K562 (cell line): ENCODE measurements around the gene TRAPPC4. TPM values are rescaled to one million over a fixed set of nuclear protein-coding genes. Genes with fewer than 3 reads are reported as not detected.

ENCODE experiments used
- ATAC-seq: fragments of 200-7000 bp; cut with Tn5 transposase; 3 replicates; pipeline ENCODE4 v1.9.1; 2020; ENCODE audit warnings: moderate library complexity
- BruUV-seq: library from RNA; stranded (reverse); fragments of 400-500 nt; replicated peaks from 2 replicates; lab custom pipeline; 2021; lab: Mats Ljungman, UMichigan
- CTCF ChIA-PET: fragments of 300-600 bp; formaldehyde crosslinking; extraction: SDS; loops from one replicate; lab custom pipeline; 2021; ENCODE audit warnings: low intra/inter-chr PET ratio; lab: Yijun Ruan, JAX
- POLR2A ChIA-PET: fragments of 300-600, 350-650 bp; sonication (Branson Sonifier 250); formaldehyde crosslinking; extraction: SDS; loops from one replicate; lab custom pipeline; 2021; ENCODE audit warnings: antibody characterized with exemption, inconsistent platforms; lab: Yijun Ruan, JAX
- DNase-seq, 4 experiments: peaks; one replicate each; pipeline versions ENCODE4 v3.0.0 to v3.0.0-alpha.2; 2011 to 2018; ENCODE audit warnings: low spot score in 3 of 4, mixed read lengths in 3 of 4; ENCODE audit errors: extremely low read depth in 1 of 4
- FAIRE-seq: peaks from 2 replicates; lab custom pipeline; 2011; peaks lifted over from hg19 to GRCh38; lab: Jason Lieb, UNC
- H2AFZ ChIP-seq: 2 replicates; pipeline ENCODE4 v1.6.0; 2011; ENCODE audit warnings: low read depth, low read length, control low read depth, inconsistent platforms
- H3K27ac ChIP-seq: fragments of 200-600 bp; 3 replicates; pipeline ENCODE4 v1.8.0; 2011; ENCODE audit warnings: low read depth, mild to moderate bottlenecking, control low read depth, inconsistent platforms, low read length, moderate library complexity, mixed read lengths; ENCODE audit errors: extremely low read depth
- H3K27me3 ChIP-seq, 2 experiments: fragments of 300-600 bp in 1 of 2; 2 replicates in 1 of 2; 3 replicates in 1 of 2; pipeline versions ENCODE4 v1.6.0 to v1.8.0; 2011; ENCODE audit warnings: inconsistent platforms in 2 of 2, low read length in 2 of 2, mild to moderate bottlenecking in 1 of 2, mixed read lengths in 1 of 2, moderate library complexity in 1 of 2; ENCODE audit not compliant: control insufficient read depth in 2 of 2, insufficient read depth in 2 of 2
- H3K36me3 ChIP-seq: fragments of 300-600 bp; 3 replicates; pipeline ENCODE4 v1.8.0; 2011; ENCODE audit warnings: mild to moderate bottlenecking, low read length, inconsistent platforms; ENCODE audit not compliant: control insufficient read depth, insufficient read depth
- H3K4me1 ChIP-seq, 2 experiments: fragments of 200-600 bp in 1 of 2; replicated peaks in 1 of 2; 2 replicates in 1 of 2; 3 replicates in 1 of 2; pipeline versions ENCODE4 v1.5.1 to v1.8.0; 2011; ENCODE audit warnings: inconsistent platforms in 2 of 2, low read length in 2 of 2, mild to moderate bottlenecking in 1 of 2, mixed read lengths in 1 of 2, moderate library complexity in 1 of 2; ENCODE audit not compliant: control insufficient read depth in 2 of 2, insufficient read depth in 2 of 2
- H3K4me2 ChIP-seq: 2 replicates; pipeline ENCODE4 v1.6.1; 2011; ENCODE audit warnings: low read length, control low read depth, inconsistent platforms, mixed read lengths; ENCODE audit not compliant: insufficient read depth
- H3K4me3 ChIP-seq: fragments of 200-600 bp; sonication (generic), shearing (Covaris generic); 2 replicates; pipeline ENCODE4 v1.5.1; 2016; ENCODE audit warnings: control low read depth, inconsistent platforms
- H3K79me2 ChIP-seq: fragments of 200-600 bp; 3 replicates; pipeline ENCODE4 v1.8.0; 2011; ENCODE audit warnings: low read length, inconsistent platforms; ENCODE audit not compliant: control insufficient read depth, insufficient read depth
- H3K9ac ChIP-seq, 2 experiments: 2 replicates each; pipeline versions ENCODE4 v1.6.0 to v1.6.1; 2011; ENCODE audit warnings: low read depth in 2 of 2, low read length in 2 of 2, control low read depth in 1 of 2, inconsistent platforms in 1 of 2, mild to moderate bottlenecking in 1 of 2, mixed read lengths in 1 of 2; ENCODE audit not compliant: insufficient read depth in 1 of 2
- H3K9me1 ChIP-seq: one replicate; pipeline ENCODE4 v1.6.0; 2011; ENCODE audit warnings: inconsistent platforms, mild to moderate bottlenecking, low read length, moderate library complexity; ENCODE audit not compliant: control insufficient read depth, insufficient read depth
- H3K9me3 ChIP-seq: replicated peaks from 2 replicates; pipeline ENCODE4 v1.5.1; 2011; ENCODE audit warnings: low read depth, low read length, inconsistent platforms; ENCODE audit not compliant: control insufficient read depth, insufficient read depth
- H4K20me1 ChIP-seq: replicated peaks from 2 replicates; pipeline ENCODE4 v1.6.1; 2011; ENCODE audit warnings: low read length, inconsistent platforms, mixed read lengths; ENCODE audit not compliant: control insufficient read depth, insufficient read depth
- CEBPG ChIP-seq, 3 experiments: fragments of 200-800 bp in 1 of 3; sonication (Bioruptor generic) in 1 of 3; sonication (generic) in 1 of 3; formaldehyde crosslinking in 1 of 3; IDR thresholded peaks in 2 of 3; conservative IDR thresholded peaks in 1 of 3; 2 replicates each; pipeline versions ENCODE4 v1.6.1 to v1.8.0; 2016 to 2022; ENCODE audit warnings: missing compliant biosample characterization in 2 of 3, missing genetic modification characterization in 2 of 3, mild to moderate bottlenecking in 1 of 3, missing genetic modification reagents in 1 of 3
- FOXJ2 ChIP-seq: fragments of 200-800 bp; sonication (Bioruptor generic); IDR thresholded peaks from 2 replicates; pipeline ENCODE4 v1.6.1; 2016; ENCODE audit warnings: missing genetic modification characterization, missing compliant biosample characterization
- POLR2G ChIP-seq: fragments of 200-400 bp; formaldehyde crosslinking; IDR thresholded peaks from 2 replicates; pipeline ENCODE4 v1.6.1; 2017; ENCODE audit warnings: low read depth, mild to moderate bottlenecking, antibody characterized with exemption, low read length, moderate library complexity
- TEAD4 ChIP-seq, 2 experiments: sonication (generic) in 1 of 2; formaldehyde crosslinking in 1 of 2; IDR thresholded peaks; 2 replicates each; pipeline versions ENCODE4 v1.6.1 to v1.8.0; 2012 to 2022; ENCODE audit warnings: borderline replicate concordance in 1 of 2, inconsistent platforms in 1 of 2, low read length in 1 of 2, mild to moderate bottlenecking in 1 of 2, missing genetic modification reagents in 1 of 2
- ZNF174 ChIP-seq: fragments of 250-450 bp; sonication (Bioruptor Pico); IDR thresholded peaks from 2 replicates; pipeline ENCODE4 v1.4.0; 2020; ENCODE audit warnings: mild to moderate bottlenecking
- ZNF644 ChIP-seq: fragments of 200-800 bp; sonication (Bioruptor generic); IDR thresholded peaks from 2 replicates; pipeline ENCODE4 v1.6.1; 2016; ENCODE audit warnings: low read depth, missing genetic modification characterization, missing compliant biosample characterization
- WGBS: fragments of 100-300 bp; shearing (Covaris generic); methylation state at CpG from one replicate; pipeline ENCODE4 v1.1.6; 2016; ENCODE audit warnings: low coverage, mixed read lengths; ENCODE audit not compliant: insufficient coverage; ENCODE audit errors: missing lambda C conversion rate; 5-methylcytosine and 5-hydroxymethylcytosine counted together
- in situ Hi-C: fragments of 300-500 bp; cut with MboI; formaldehyde crosslinking; loops from 4 replicates; pipeline ENCODE4 v1.15.0; 2018; ENCODE audit warnings: inconsistent platforms, mixed read lengths
- intact Hi-C: fragments of 100-400 bp; cut with micrococcal nuclease; formaldehyde crosslinking; loops from 2 replicates; pipeline ENCODE4 v1.14.2; 2022
- polyA plus RNA-seq, 8 experiments: library from polyadenylated mRNA; depleted of rRNA in 4 of 8; stranded (reverse) in 5 of 8; unstranded in 3 of 8; fragments of >200 nt; fragmentation: Nextera tagmentation in 2 of 8; fragmentation: Illumina TruSeq in 1 of 8; extraction: Ambion mirVana in 2 of 8; extraction: Trizol in 1 of 8; gene quantifications; 2 replicates each; pipeline versions ENCODE4 v1.2.1 to v1.2.3, GENCODE V29; 2011 to 2014; ENCODE audit warnings: inconsistent platforms in 1 of 8, missing spikeins in 1 of 8
- total RNA-seq, 7 experiments: library from RNA; depleted of rRNA in 6 of 7; stranded (reverse); fragments of >200 nt in 6 of 7; fragmentation: Illumina TruSeq in 2 of 7; extraction: Trizol in 2 of 7; gene quantifications; 2 replicates each; pipeline versions ENCODE4 v1.2.1 to v1.2.3, GENCODE V29; 2011 to 2021; ENCODE audit warnings: low replicate concordance in 1 of 7
- TF ChIP-seq, protein P1 (sequence below): IDR thresholded peaks from 2 replicates; pipeline ENCODE4 v1.6.1; 2012; ENCODE audit warnings: low read depth, low read length, improper control_type of control experiment, borderline replicate concordance
- TF ChIP-seq, protein P2 (sequence below): fragments of 450-650 bp; formaldehyde crosslinking; IDR thresholded peaks from 2 replicates; pipeline ENCODE4 v1.4.0; 2020; ENCODE audit warnings: mild to moderate bottlenecking, mixed read lengths

Gene TRAPPC4
- total and polyA plus RNA-seq, 9 of the 15 experiments (the other 6 are each of a cell fraction or from before 2014, with no cell fraction given) = 121 to 524 (median 142) TPM

GRCh38 chr11:118979434-118979833 is 39.1 kb upstream of the TRAPPC4 start:
- H3K9ac ChIP-seq = peak overlapping the region; percentile 28 to 70; a peak in 3 of 4 replicates
- H3K9me1 ChIP-seq = no peaks in the 10 kb centered on the region
- in situ Hi-C loops (no loop called here), intact Hi-C loops (no loop called here)
- peak overlapping the region; percentile 78; the same call in 2 of the 3 replicates for H3K27ac ChIP-seq
- WGBS = 62% methylated on average over 7 of the region's 9 CpGs
- H3K4me3 ChIP-seq = no peak overlapping the region
- CTCF ChIA-PET = no interaction called here
- H3K36me3 ChIP-seq = no peaks in the 10 kb centered on the region
- H4K20me1 ChIP-seq = no peaks in the 10 kb centered on the region
- H3K27me3 ChIP-seq = no peaks in the 10 kb centered on the region
- ATAC-seq (peak; percentile 44), DNase-seq (peak; percentile 38 to 54 (median 53)), FAIRE-seq (no peak)
- H3K9me3 ChIP-seq = no peaks in the 10 kb centered on the region
- H3K4me1 ChIP-seq = peaks cover 15 to 16% of the 10 kb centered on the region in 2 experiments; a peak in 4 of 5 replicates
- H3K79me2 ChIP-seq = no peaks in the 10 kb centered on the region
- POLR2A ChIA-PET = interaction anchor here (0.6 to 2.3 kb wide), 4 partner anchors 18 to 123 kb away, joined by 3 to 9 read pairs (median 4); partner anchors contain the start of gene CENATAC
- H2AFZ ChIP-seq = peak overlapping the region; percentile 96
- peak overlapping the region; percentile 83; the same call in 1 of the 2 replicates for H3K4me2 ChIP-seq
- BruUV-seq = no TSS peak
- TF ChIP-seq ZNF174 (CRISPR knock-in tag) (no peak), FOXJ2 (no peak), TEAD4 (IDR thresholded peaks at IDR 0.05; ENCODE audit: low read length) (no peak), TEAD4 (CRISPR knock-in tag; IDR thresholded peaks at IDR 0.05; ENCODE audit: borderline replicate concordance) (no peak), CEBPG (CRISPR knock-in tag; IDR thresholded peaks at IDR 0.05) (no peak), CEBPG (tag; conservative IDR thresholded peaks at IDR 0.05 in 1 of 2, IDR thresholded peaks at IDR 0.05 in 1 of 2) (no peak), POLR2G (0 out of 2 replicates have a peak, but pooled peaks have one; percentile 15), ZNF644 (no peak)
- TF ChIP-seq, protein P1, sequence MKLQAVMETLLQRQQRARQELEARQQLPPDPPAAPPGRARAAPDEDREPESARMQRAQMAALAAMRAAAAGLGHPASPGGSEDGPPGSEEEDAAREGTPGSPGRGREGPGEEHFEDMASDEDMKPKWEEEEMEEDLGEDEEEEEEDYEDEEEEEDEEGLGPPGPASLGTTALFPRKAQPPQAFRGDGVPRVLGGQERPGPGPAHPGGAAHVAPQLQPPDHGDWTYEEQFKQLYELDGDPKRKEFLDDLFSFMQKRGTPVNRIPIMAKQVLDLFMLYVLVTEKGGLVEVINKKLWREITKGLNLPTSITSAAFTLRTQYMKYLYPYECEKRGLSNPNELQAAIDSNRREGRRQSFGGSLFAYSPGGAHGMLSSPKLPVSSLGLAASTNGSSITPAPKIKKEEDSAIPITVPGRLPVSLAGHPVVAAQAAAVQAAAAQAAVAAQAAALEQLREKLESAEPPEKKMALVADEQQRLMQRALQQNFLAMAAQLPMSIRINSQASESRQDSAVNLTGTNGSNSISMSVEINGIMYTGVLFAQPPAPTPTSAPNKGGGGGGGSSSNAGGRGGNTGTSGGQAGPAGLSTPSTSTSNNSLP = no peak
- TF ChIP-seq, protein P2, sequence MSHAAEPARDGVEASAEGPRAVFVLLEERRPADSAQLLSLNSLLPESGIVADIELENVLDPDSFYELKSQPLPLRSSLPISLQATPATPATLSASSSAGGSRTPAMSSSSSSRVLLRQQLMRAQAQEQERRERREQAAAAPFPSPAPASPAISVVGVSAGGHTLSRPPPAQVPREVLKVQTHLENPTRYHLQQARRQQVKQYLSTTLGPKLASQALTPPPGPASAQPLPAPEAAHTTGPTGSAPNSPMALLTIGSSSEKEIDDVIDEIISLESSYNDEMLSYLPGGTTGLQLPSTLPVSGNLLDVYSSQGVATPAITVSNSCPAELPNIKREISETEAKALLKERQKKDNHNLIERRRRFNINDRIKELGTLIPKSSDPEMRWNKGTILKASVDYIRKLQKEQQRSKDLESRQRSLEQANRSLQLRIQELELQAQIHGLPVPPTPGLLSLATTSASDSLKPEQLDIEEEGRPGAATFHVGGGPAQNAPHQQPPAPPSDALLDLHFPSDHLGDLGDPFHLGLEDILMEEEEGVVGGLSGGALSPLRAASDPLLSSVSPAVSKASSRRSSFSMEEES (CRISPR knock-in tag) = no peak
